ENCODE measurements around the gene NAALADL2. TPM values are rescaled to one million over a fixed set of nuclear protein-coding genes. Genes with fewer than 3 reads are reported as not detected.
"Not testable (repeated sequence)": the region's sequence is repeated elsewhere in the genome, so short reads cannot be mapped to it uniquely, and the experiment has no call there.

NAALADL2 gene
- total RNA-seq, 1 experiment from 2014 or later, result 0.36 TPM

GRCh38 chr3:175070946-175071345 is 211.8 kb downstream of the NAALADL2 start:
- no peak for DNase-seq (ENCODE audit: low read depth)

GRCh38 chr3:175073219-175073905 is 214.2 kb downstream of the NAALADL2 start:
- DNase-seq (ENCODE audit: low read depth), result no peak

DNA sequence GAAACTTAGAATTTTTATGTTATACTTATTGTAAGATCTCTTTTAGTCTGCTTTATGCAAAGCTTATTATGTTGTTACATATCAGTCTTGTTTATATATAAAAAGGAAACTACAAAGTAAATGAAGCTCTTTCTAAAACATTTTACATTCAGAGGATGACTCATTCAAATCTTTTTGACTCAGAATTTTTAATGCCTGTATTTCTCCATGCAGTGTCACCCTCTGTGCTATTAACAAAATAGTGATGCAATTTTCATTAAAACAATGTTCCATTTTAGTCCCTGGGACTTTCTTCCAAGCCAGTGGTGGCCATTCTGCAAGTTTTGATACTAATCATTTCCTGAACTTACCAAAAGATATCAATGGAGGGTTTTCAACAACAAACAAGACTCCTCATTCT is 216.1 kb downstream of the NAALADL2 start:
- DNase-seq (ENCODE audit: low read depth), result no peak

GRCh38 chr3:175077216-175077615 is 218.1 kb downstream of the NAALADL2 start:
- DNase-seq (ENCODE audit: low read depth), result no peak

DNA sequence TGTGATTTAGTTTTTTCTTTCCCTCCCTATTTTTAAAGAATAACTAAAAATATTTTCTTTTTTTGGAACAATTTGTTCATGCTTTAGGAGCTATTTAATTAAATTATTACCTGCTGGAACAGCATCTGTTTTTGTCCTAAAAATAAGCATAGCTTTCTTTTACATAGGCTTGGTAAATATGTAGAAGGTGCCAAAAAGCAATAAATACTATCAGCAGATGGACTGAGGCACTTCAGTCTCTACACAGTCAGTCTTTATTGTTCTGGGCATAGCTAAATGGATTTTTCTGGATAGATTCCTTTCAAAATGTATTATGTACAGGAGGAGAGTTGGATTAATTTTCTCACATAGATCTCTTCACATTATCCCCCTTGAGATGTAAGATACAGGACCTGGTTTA is 223.5 kb downstream of the NAALADL2 start:
- DNase-seq (ENCODE audit: low read depth), result no peak

DNA sequence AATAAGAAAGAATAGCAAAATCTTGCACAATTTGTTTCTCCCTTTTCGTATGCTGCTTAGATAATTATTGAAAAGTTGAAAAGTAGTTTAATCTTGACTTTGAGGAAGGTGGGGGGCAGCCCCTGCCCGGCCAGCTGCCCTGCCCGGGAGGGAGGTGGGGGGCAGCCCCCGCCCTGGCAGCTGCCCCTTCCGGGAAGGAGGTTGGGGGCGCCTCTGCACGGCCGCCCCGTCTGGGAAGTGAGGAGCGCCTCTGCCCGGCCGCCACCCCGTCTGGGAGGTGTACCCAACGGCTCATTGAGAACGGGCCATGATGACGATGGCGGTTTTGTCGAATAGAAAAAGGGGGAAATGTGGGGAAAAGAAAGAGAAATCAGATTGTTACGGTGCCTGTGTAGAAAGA is 228.0 kb downstream of the NAALADL2 start:
- DNase-seq (ENCODE audit: low read depth), result not testable (repeated sequence)

GRCh38 chr3:175088766-175089380 is 229.7 kb downstream of the NAALADL2 start:
- no peak for DNase-seq (ENCODE audit: low read depth)

GRCh38 chr3:175091426-175092114 is 232.4 kb downstream of the NAALADL2 start:
- no peak for DNase-seq (ENCODE audit: low read depth)

- no peak for DNase-seq (ENCODE audit: low read depth)
Measured at GRCh38 chr3:175093748-175094147, 234.6 kb downstream of the NAALADL2 start.

DNA sequence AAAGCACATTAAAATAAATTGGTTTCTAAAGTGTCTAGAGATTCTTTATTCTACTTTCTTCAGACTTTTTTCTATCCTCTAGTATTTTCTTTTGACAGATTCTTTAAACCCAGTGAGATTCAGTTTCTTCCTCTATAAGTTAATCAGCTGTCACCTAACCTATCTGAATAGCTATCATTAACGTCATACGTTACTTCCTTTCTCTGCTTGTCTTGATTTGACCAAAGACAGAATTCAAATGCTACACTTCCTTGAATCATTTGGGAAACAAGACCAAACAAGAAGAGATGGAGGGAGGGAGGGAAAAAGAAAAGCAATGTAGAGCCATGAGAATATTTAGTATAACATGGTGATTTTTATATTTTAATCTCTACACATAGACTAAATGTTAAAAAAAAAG is 235.2 kb downstream of the NAALADL2 start:
- no peak for DNase-seq (ENCODE audit: low read depth)

DNA sequence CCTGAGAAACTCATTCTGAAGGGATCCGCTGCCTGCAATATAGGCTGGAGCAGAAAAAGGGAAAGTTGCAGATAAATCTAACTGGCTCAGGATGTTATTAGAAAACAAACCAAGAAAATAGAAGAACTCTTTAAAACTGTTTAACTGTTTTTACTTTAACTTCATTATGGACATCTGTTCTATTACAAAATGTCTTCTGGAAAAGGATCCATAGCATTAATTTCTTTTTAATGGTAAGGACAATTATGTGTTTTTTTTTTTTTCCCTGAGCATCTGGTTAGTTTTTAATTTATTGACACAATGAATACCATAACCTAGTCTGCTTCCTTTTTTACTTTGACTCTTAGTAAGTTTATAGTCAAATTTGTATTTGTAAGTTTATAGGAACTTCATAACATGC is 239.5 kb downstream of the NAALADL2 start:
- DNase-seq (ENCODE audit: low read depth), result no peak

DNA sequence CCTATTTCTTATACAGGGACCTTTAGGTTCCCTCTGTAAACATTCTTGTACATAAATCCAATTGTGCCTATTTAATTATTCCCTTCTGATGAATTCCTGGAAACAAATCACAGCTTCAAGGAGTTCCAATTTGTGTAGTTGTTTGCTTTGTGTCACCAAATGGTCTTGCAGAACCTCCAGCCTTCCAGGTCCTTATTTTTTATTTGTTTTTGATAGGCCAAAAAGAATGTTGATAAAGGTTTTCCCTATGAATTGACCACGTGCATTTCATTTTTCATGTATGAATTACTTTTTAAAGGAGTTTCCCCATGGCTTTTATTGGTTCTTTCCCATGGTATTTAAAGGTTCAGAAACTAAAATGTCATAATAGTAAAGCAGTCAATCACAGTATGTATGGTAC is 243.0 kb downstream of the NAALADL2 start:
- no peak for DNase-seq (ENCODE audit: low read depth)

GRCh38 chr3:175103298-175103697 is 244.2 kb downstream of the NAALADL2 start:
- DNase-seq (ENCODE audit: low read depth), result no peak

- DNase-seq (ENCODE audit: low read depth), result no peak
Measured at GRCh38 chr3:175105066-175105465, 245.9 kb downstream of the NAALADL2 start.

GRCh38 chr3:175107231-175107630 is 248.1 kb downstream of the NAALADL2 start:
- no peak for DNase-seq (ENCODE audit: low read depth)

DNA sequence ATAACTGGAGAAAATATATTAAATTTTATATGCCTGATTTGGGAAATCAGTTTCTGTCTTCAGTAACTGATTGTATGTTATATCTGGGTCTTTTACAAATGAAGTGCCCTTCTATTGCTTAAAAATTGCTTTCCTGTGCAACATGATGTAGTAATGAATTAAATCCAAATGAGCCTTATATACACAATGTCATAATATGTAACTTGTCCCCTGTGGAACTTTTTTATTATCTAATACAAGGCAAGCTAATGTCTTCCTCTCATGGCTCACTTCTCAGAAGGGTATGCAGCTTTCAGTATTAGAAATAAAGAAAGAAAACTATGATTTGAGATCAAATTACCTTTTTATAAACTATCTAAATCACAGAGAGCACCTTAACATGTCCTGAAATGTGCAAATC is 248.9 kb downstream of the NAALADL2 start:
- no peak for DNase-seq (ENCODE audit: low read depth)

GRCh38 chr3:175108613-175109151 is 249.5 kb downstream of the NAALADL2 start:
- DNase-seq (ENCODE audit: low read depth), result no peak

GRCh38 chr3:175111036-175111435 is 251.9 kb downstream of the NAALADL2 start:
- no peak for DNase-seq (ENCODE audit: low read depth)

GRCh38 chr3:175118382-175118941 is 259.3 kb downstream of the NAALADL2 start:
- DNase-seq (ENCODE audit: low read depth), result no peak

DNA sequence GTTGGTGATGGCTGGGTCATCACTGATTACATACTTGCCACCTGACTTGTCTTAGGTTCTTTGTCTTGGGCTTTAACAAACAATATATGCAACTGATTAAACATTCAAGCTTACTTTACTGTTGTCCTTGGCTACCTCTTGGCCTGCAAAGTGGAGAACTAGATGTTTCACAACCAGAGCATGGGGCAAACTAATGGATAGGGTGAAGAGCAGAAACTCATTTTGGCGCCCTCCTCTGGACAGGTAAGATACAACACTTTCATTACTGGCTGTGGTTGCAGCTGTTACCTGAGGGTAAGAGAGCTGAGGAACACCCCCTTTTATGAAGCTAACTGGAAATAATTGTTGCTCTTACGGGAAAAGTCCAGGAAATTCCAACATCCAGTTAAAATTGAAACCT is 262.1 kb downstream of the NAALADL2 start:
- DNase-seq (ENCODE audit: low read depth), result no peak

GRCh38 chr3:175127075-175127662 is 268.0 kb downstream of the NAALADL2 start:
- DNase-seq (ENCODE audit: low read depth), result no peak

- no peak for DNase-seq (ENCODE audit: low read depth)
Measured at GRCh38 chr3:175129126-175129525, 270.0 kb downstream of the NAALADL2 start.

Measured in RPMI7951 (cell line).